Upper lobe of left lung (tissue), 6 donors: ENCODE measurements around the gene DAD1. TPM values are rescaled to one million over a fixed set of nuclear protein-coding genes. Genes with fewer than 3 reads are reported as not detected.

Source experiments
- ATAC-seq, 2 donors: fragments of 200-7000 bp; cut with Tn5 transposase; one replicate each; pipeline ENCODE4 v1.9.1; 2022; ENCODE audit warnings: mild to moderate bottlenecking in 2 of 2, moderate library complexity in 2 of 2; ENCODE audit not compliant: low FRiP score in 2 of 2
- DNase-seq, 2 donors: peaks; one replicate each; pipeline ENCODE4 v3.0.0-alpha.2; 2019 to 2020
- H3K27ac ChIP-seq, 4 donors: fragments of 200-600 bp; sonication (generic); one replicate each; pipeline ENCODE4 v1.5.1; 2016 to 2019
- H3K27me3 ChIP-seq, 4 donors: fragments of 200-600 bp; sonication (generic); one replicate each; pipeline ENCODE4 v1.5.1; 2017 to 2019
- H3K36me3 ChIP-seq, 4 donors: fragments of 200-600 bp; sonication (generic); one replicate each; pipeline ENCODE4 v1.5.1; 2016 to 2019
- H3K4me1 ChIP-seq, 4 donors: fragments of 200-600 bp; sonication (generic); one replicate each; pipeline ENCODE4 v1.5.1; 2018 to 2019
- H3K4me3 ChIP-seq, 4 donors: fragments of 200-600 bp; sonication (generic); one replicate each; pipeline ENCODE4 v1.5.1; 2017 to 2019; ENCODE audit warnings: mild to moderate bottlenecking in 2 of 4, moderate library complexity in 1 of 4
- H3K9me3 ChIP-seq, 4 donors: fragments of 200-600 bp; sonication (generic); one replicate each; pipeline ENCODE4 v1.5.1; 2018 to 2019
- EP300 ChIP-seq, 4 donors: sonication (generic); formaldehyde crosslinking; IDR thresholded peaks; one replicate each; pipeline ENCODE4 v1.5.1; 2017; ENCODE audit warnings: antibody characterized with exemption in 4 of 4, control low read depth in 2 of 4
- POLR2A ChIP-seq, 4 donors: fragments of 450-650 bp; IDR thresholded peaks; one replicate each; pipeline ENCODE4 v1.5.1; 2016 to 2017; ENCODE audit warnings: antibody characterized with exemption in 4 of 4, mild to moderate bottlenecking in 2 of 4
- POLR2AphosphoS5 ChIP-seq, 2 donors: sonication (generic); formaldehyde crosslinking; IDR thresholded peaks; one replicate each; pipeline ENCODE4 v1.5.1; 2017; ENCODE audit warnings: antibody characterized with exemption in 2 of 2
- WGBS, 2 donors: methylation state at CpG; one replicate each; pipeline ENCODE4 v1.1.5; 2017 to 2018; 5-methylcytosine and 5-hydroxymethylcytosine counted together
- total RNA-seq, 6 donors: library from RNA; depleted of rRNA in 4 of 6; stranded (reverse); fragments of >200 nt in 4 of 6; gene quantifications; one replicate each; pipeline versions ENCODE4 v1.1.0 to v1.2.1, GENCODE V29; 2016 to 2021
- TF ChIP-seq, protein P1 (sequence below), 6 experiments: fragments of 450-650 bp in 4 of 6; fragments of 200-600 bp in 2 of 6; sonication (generic) in 2 of 6; IDR thresholded peaks; one replicate each; pipeline ENCODE4 v1.5.1; 2016 to 2019; ENCODE audit warnings: antibody characterized with exemption in 6 of 6
- donor health status: DM: no; HTN: no; CAD: no; lungs with moderate emphysema.
- donor health status: DM: no; HTN: yes; CAD: no; lungs with severe emphysema.

DAD1 gene
- total RNA-seq, 6 donors from 2014 or later, result 8.4 to 188 (median 134) TPM

DNA sequence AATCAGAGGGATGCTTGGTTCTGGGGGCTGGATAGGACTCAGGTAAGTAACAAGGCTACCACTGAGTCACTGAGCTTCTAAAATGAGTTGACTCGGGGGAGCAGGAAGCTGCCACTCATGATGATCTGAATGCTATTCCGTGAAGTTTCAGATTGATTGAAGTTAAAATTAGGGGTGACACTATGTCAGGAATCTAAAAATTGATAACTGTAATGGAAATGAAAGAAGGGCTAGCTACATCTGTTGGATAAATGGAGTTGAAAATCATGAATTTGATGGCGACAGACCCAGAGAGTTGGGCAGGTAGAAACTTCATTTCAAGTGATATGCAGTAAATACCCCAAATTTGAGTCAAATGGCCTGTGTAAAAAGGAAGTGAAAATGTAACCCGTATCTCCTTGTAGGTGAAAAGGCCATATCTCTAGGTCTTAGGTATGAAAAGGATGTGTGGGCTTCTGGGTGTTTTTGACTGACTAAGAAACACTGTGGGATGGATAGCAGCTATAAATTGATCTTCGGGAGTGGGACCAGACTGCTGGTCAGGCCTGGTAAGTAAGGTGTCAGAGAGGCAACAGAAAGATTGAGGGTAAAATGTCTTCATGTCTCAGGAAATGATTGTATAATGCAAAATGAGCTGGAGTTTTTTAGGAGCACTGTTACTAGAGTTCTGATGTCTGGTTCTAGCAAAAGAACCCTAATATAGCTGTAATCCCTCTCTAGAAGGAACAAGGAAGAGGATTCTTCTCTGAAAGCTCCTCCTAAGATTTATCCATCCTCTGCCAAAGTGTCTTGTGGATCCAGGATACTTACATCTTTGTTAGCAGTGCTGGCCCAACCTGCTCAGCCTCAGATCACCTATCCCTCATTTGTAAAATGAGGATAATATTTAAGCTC lies 57.3 kb downstream of the DAD1 start:
- peak overlapping the region in 1 of 4 donors; percentile 19 for H3K27ac ChIP-seq
- no peaks in the 10 kb centered on the region for H3K9me3 ChIP-seq
- no peaks in the 10 kb centered on the region for H3K27me3 ChIP-seq
- no peaks in the 10 kb centered on the region for H3K36me3 ChIP-seq
- H3K4me1 ChIP-seq, result peaks cover 0 to 13% (median 4%) of the 10 kb centered on the region in 4 donors
- H3K4me3 ChIP-seq, result no peak overlapping the region
- TF ChIP-seq POLR2AphosphoS5 (IDR thresholded peaks at IDR 0.05) (no peak), EP300 (IDR thresholded peaks at IDR 0.05) (no peak), POLR2A (IDR thresholded peaks at IDR 0.05) (no peak)
- TF ChIP-seq, protein P1, sequence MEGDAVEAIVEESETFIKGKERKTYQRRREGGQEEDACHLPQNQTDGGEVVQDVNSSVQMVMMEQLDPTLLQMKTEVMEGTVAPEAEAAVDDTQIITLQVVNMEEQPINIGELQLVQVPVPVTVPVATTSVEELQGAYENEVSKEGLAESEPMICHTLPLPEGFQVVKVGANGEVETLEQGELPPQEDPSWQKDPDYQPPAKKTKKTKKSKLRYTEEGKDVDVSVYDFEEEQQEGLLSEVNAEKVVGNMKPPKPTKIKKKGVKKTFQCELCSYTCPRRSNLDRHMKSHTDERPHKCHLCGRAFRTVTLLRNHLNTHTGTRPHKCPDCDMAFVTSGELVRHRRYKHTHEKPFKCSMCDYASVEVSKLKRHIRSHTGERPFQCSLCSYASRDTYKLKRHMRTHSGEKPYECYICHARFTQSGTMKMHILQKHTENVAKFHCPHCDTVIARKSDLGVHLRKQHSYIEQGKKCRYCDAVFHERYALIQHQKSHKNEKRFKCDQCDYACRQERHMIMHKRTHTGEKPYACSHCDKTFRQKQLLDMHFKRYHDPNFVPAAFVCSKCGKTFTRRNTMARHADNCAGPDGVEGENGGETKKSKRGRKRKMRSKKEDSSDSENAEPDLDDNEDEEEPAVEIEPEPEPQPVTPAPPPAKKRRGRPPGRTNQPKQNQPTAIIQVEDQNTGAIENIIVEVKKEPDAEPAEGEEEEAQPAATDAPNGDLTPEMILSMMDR (IDR thresholded peaks at IDR 0.05), result no peak
- DNase-seq (no peak), ATAC-seq (no peak)
- 81 to 88% methylated on average over 5 of the region's 5 CpGs for WGBS, 2 donors

DNA sequence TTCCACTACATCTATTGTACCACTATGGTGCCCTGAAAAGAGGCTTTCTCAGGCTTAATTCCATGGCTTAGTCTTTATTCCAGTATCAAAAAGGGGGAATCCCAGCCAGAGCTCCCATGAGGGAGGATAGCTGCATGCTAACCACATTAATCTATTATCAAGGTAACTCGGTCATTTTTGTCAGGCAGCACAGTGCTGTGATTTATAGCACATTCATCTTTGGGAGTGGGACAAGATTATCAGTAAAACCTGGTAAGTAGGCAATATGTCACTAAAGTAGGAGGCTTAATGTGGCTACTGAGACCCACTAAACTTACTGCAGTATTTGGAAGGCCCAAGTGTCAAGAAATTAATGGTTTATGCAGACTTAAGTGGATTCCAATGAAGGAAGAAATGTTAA lies 58.9 kb downstream of the DAD1 start:
- DNase-seq (no peak), ATAC-seq (no peak)
- H3K4me1 ChIP-seq, result peaks cover 0 to 9% (median 4%) of the 10 kb centered on the region in 4 donors
- WGBS, 2 donors, result 81 to 83% methylated on average over 1 of the region's 1 CpG
- H3K27me3 ChIP-seq, result no peaks in the 10 kb centered on the region
- no peaks in the 10 kb centered on the region for H3K9me3 ChIP-seq
- no peak overlapping the region for H3K4me3 ChIP-seq
- no peaks in the 10 kb centered on the region for H3K36me3 ChIP-seq
- H3K27ac ChIP-seq, result no peak overlapping the region
- no peak for TF ChIP-seq POLR2AphosphoS5 (IDR thresholded peaks at IDR 0.05)
- TF ChIP-seq EP300 (IDR thresholded peaks at IDR 0.05), result no peak
- TF ChIP-seq, protein P1 (IDR thresholded peaks at IDR 0.05), result no peak
- TF ChIP-seq POLR2A (IDR thresholded peaks at IDR 0.05), result no peak

DNA sequence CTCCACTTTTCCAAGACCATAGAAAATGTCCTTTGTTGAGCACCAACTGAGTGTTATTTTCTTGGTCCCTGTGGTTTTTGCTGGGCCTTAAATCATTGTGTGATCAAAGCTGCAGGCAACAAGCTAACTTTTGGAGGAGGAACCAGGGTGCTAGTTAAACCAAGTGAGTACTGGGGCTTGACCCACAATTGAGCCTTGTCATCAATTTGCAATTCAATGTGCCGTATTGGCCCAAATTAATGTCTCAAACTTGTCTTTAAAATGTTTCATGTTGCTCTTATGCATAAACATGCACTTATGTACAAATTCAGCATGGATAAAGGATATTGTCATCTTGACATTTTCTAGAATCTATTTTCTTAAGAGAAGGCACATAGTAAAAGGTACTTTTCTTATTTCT lies 62.3 kb downstream of the DAD1 start:
- no peak overlapping the region for H3K27ac ChIP-seq
- 92 to 100% methylated on average over 1 of the region's 1 CpG for WGBS, 2 donors
- ATAC-seq, result no peak

DNA sequence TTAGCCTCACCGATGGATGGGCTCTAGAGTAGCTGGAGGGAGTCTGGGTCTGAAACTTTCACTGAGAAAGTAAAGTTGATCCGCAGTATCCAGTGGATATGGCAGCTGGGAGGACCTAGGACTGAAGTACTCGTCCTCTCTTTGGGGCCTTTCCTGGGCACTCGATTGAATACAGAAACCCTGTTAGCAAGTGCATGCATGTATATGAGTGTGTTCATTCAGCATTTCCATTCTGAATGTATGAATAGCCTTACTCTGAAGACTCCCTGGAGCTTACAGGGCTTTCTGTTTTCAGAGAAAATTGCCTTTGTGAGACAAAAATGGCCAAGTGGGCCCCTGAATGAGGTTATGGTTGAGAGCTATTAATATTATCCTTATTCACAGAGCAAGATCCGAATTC lies 62.8 kb downstream of the DAD1 start:
- ATAC-seq (no peak), DNase-seq (no peak)
- TF ChIP-seq POLR2A (IDR thresholded peaks at IDR 0.05), result no peak
- Histone ChIP-seq H3K36me3 (no peaks in the 10 kb centered on the region), H3K4me3 (no peak overlapping the region), H3K27ac (peak overlapping the region in 1 of 4 donors; percentile 28), H3K4me1 (no peaks in the 10 kb centered on the region), H3K9me3 (no peaks in the 10 kb centered on the region), H3K27me3 (no peaks in the 10 kb centered on the region)
- 88 to 93% methylated on average over 5 of the region's 5 CpGs for WGBS, 2 donors

More for the DNA sequence above, 62.3 kb downstream of the DAD1 start:
- no peaks in the 10 kb centered on the region for H3K4me1 ChIP-seq
- H3K4me3 ChIP-seq, result no peak overlapping the region
- no peaks in the 10 kb centered on the region for H3K27me3 ChIP-seq
- H3K36me3 ChIP-seq, result no peaks in the 10 kb centered on the region
- no peaks in the 10 kb centered on the region for H3K9me3 ChIP-seq
- no peak for DNase-seq
- TF ChIP-seq EP300 (IDR thresholded peaks at IDR 0.05) (no peak), POLR2A (IDR thresholded peaks at IDR 0.05) (no peak), POLR2AphosphoS5 (IDR thresholded peaks at IDR 0.05) (no peak)
- TF ChIP-seq, protein P1 (IDR thresholded peaks at IDR 0.05), result no peak

DNA sequence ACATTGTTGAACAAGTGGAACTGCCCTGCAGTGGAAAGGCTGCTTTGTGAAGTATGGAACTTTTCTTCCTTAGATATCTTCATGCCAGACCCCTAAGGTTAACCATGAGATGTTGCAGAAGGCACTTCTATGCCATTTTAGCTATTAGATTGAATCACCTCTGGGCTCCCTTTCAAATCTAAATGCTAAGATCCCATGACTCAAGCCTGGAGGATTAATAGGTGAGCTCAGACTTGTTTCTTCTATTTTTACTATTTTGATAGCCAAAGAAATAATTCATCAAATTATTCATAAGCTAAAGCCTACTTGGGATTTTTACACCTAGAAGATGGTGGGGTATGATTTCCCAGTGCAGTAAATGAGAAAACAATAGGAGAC lies 64.3 kb downstream of the DAD1 start:
- H3K9me3 ChIP-seq, result no peaks in the 10 kb centered on the region
- DNase-seq (no peak), ATAC-seq (no peak)
- H3K4me3 ChIP-seq, result no peak overlapping the region
- H3K27me3 ChIP-seq, result no peaks in the 10 kb centered on the region
- no peaks in the 10 kb centered on the region for H3K36me3 ChIP-seq
- TF ChIP-seq EP300 (IDR thresholded peaks at IDR 0.05), result no peak
- TF ChIP-seq POLR2A (IDR thresholded peaks at IDR 0.05), result no peak
- no peak for TF ChIP-seq POLR2AphosphoS5 (IDR thresholded peaks at IDR 0.05)
- TF ChIP-seq, protein P1 (IDR thresholded peaks at IDR 0.05), result no peak
- H3K27ac ChIP-seq, result peak overlapping the region in 1 of 4 donors; percentile 23
- H3K4me1 ChIP-seq, result no peaks in the 10 kb centered on the region
